DOHH2 (cell line): ENCODE measurements around the gene STUB1.

ENCODE experiments used
- H3F3A ChIP-seq: fragments of 200-600 bp; sonication (generic), shearing (Covaris generic); 2 replicates; pipeline ENCODE4 v1.6.0; 2016; ENCODE audit warnings: antibody characterized with exemption, mild to moderate bottlenecking; ENCODE audit not compliant: control insufficient read depth, insufficient read depth
- H3K27ac ChIP-seq: fragments of 200-600 bp; sonication (generic); 2 replicates; pipeline ENCODE4 v1.5.1; 2014; ENCODE audit warnings: low read depth, mild to moderate bottlenecking, low read length, moderate library complexity
- H3K27me3 ChIP-seq: fragments of 200-600 bp; sonication (generic); 2 replicates; pipeline ENCODE4 v1.6.1; 2014; ENCODE audit warnings: mild to moderate bottlenecking, low read length, mixed read lengths; ENCODE audit not compliant: control insufficient read depth
- H3K36me3 ChIP-seq: fragments of 200-600 bp; sonication (generic); 2 replicates; pipeline ENCODE4 v1.6.1; 2014; ENCODE audit warnings: mild to moderate bottlenecking, low read length, moderate library complexity, mixed read lengths; ENCODE audit not compliant: control insufficient read depth
- H3K4me1 ChIP-seq: fragments of 200-600 bp; sonication (generic); 2 replicates; pipeline ENCODE4 v1.6.1; 2014; ENCODE audit warnings: mild to moderate bottlenecking, low read length, mixed read lengths; ENCODE audit not compliant: control insufficient read depth
- H3K4me2 ChIP-seq: fragments of 200-600 bp; sonication (generic); 2 replicates; pipeline ENCODE4 v1.6.0; 2014; ENCODE audit warnings: mild to moderate bottlenecking, low read length, moderate library complexity
- H3K4me3 ChIP-seq: fragments of 200-600 bp; sonication (generic); 2 replicates; pipeline ENCODE4 v1.5.1; 2014; ENCODE audit warnings: mild to moderate bottlenecking, low read length, mixed read lengths
- H3K79me2 ChIP-seq: fragments of 200-600 bp; sonication (generic); 2 replicates; pipeline ENCODE4 v1.6.1; 2014; ENCODE audit warnings: mild to moderate bottlenecking, low read length, mixed read lengths; ENCODE audit not compliant: control insufficient read depth
- H3K9me2 ChIP-seq: fragments of 200-600 bp; sonication (generic); replicated peaks from 2 replicates; pipeline ENCODE4 v1.6.1; 2014; ENCODE audit warnings: mild to moderate bottlenecking, low read length, mixed read lengths; ENCODE audit not compliant: control insufficient read depth
- H3K9me3 ChIP-seq: fragments of 200-600 bp; sonication (generic); 2 replicates; pipeline ENCODE4 v1.6.1; 2014; ENCODE audit warnings: antibody characterized with exemption, low read length, mixed read lengths; ENCODE audit not compliant: control insufficient read depth, insufficient read depth
- H4K20me1 ChIP-seq: fragments of 200-600 bp; sonication (generic); 2 replicates; pipeline ENCODE4 v1.6.0; 2014; ENCODE audit warnings: low read depth, mild to moderate bottlenecking, antibody characterized with exemption, low read length, moderate library complexity; ENCODE audit not compliant: control insufficient read depth, insufficient read depth
- EZH2phosphoT487 ChIP-seq: fragments of 200-600 bp; sonication (generic); IDR thresholded peaks from 2 replicates; pipeline ENCODE4 v1.6.1; 2017; ENCODE audit warnings: borderline replicate concordance, mild to moderate bottlenecking, antibody characterized with exemption, low read length, moderate library complexity, mixed read lengths
- TF ChIP-seq, protein P1 (sequence below): fragments of 200-600 bp; sonication (generic); IDR thresholded peaks from one replicate; pipeline ENCODE4 v1.5.1; 2014; ENCODE audit warnings: antibody characterized with exemption, mild to moderate bottlenecking, low read depth, low read length; ENCODE audit not compliant: poor library complexity, severe bottlenecking

STUB1 gene

DNA sequence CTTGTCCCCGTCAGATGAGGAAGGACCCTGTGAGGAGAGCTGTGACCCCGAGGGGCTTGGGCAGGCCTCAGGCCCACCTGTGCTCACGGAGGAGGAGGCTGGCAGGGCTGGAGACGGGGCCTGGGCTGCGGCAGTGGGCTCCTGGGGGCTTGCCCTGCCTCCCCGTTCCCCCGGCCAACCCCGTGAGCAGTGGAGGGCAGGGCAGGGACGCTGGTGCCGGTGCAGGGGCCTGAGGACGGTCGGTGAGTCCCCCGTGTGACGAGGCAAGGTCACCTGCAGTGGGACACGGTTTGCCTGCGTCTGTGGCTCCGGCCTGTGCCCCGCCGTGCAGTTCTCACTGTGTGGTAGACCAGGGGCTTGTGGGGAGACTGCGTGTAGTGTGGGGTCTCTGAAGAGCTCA lies 20.6 kb upstream of the STUB1 start:
- Histone ChIP-seq H3K27me3 (no peaks in the 10 kb centered on the region), H3K9me3 (no peaks in the 10 kb centered on the region), H3K79me2 (no peaks in the 10 kb centered on the region), H4K20me1 (no peaks in the 10 kb centered on the region), H3K27ac (no peak overlapping the region), H3K4me1 (peaks cover 12% of the 10 kb centered on the region), H3K4me2 (no peak overlapping the region), H3F3A (no peaks in the 10 kb centered on the region), H3K36me3 (peaks cover 72% of the 10 kb centered on the region), H3K4me3 (no peak overlapping the region), H3K9me2 (no peaks in the 10 kb centered on the region)
- TF ChIP-seq, protein P1, sequence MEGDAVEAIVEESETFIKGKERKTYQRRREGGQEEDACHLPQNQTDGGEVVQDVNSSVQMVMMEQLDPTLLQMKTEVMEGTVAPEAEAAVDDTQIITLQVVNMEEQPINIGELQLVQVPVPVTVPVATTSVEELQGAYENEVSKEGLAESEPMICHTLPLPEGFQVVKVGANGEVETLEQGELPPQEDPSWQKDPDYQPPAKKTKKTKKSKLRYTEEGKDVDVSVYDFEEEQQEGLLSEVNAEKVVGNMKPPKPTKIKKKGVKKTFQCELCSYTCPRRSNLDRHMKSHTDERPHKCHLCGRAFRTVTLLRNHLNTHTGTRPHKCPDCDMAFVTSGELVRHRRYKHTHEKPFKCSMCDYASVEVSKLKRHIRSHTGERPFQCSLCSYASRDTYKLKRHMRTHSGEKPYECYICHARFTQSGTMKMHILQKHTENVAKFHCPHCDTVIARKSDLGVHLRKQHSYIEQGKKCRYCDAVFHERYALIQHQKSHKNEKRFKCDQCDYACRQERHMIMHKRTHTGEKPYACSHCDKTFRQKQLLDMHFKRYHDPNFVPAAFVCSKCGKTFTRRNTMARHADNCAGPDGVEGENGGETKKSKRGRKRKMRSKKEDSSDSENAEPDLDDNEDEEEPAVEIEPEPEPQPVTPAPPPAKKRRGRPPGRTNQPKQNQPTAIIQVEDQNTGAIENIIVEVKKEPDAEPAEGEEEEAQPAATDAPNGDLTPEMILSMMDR = no peak

DNA sequence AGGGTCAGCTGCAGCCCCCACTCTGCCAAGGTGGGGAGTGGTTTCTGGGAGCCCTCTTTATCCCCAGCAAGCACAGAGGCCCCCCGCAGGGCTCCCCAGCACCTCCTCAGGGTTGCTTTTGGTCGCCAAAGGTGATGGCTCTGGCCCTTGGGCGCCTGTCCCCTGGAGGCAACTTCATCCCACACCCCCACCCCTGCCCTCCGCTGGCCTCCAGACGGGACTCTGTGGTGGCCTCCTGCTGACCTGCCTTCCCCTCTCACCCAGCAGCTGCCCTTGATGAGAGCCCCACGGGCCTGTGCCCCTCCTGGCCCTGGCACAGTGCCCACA lies 20.1 kb upstream of the STUB1 start:
- peaks cover 68% of the 10 kb centered on the region for H3K36me3 ChIP-seq
- H3K27ac ChIP-seq = no peak overlapping the region
- H4K20me1 ChIP-seq = no peaks in the 10 kb centered on the region
- no peaks in the 10 kb centered on the region for H3K9me3 ChIP-seq
- H3K4me2 ChIP-seq = peak overlapping the region; percentile 43; the same call in 1 of the 2 replicates
- TF ChIP-seq EZH2phosphoT487 = no peak
- TF ChIP-seq, protein P1 = no peak
- H3K4me3 ChIP-seq = no peak overlapping the region
- H3F3A ChIP-seq = no peaks in the 10 kb centered on the region
- no peaks in the 10 kb centered on the region for H3K9me2 ChIP-seq
- H3K79me2 ChIP-seq = no peaks in the 10 kb centered on the region
- no peaks in the 10 kb centered on the region for H3K27me3 ChIP-seq
- peaks cover 12% of the 10 kb centered on the region for H3K4me1 ChIP-seq

DNA sequence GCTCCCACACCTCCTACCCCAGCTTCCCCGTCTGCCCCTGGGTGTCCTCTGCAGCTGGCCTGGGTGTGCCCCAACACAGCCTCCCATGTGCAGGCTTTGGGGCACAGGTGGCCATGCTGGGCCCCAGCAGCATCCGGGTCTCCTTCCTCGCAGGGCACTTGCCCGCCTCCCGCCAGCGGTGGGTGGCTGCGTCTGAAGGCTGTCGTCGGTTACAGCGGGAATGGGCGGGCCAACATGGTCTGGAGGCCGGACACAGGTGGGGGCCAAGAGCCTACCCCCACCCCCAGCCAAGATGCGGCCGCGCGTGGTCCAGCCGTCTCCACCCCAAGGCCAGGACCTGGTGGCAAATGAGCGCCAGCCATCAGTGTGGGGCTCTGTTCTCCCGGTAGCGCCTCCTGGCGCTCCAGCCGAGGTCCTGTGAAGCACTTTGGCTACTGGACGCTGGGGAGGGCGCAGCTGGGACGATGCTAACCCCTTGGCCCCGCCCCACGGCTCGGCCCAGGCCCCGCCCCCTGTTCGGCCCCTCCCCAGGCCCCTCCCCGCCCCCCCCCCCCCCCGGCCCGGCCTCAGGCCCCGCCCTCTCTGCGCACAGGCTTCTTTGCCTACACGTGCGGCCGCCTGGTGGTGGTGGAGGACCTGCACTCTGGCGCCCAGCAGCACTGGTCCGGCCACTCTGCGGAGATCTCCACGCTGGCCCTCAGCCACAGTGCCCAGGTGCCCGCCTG lies 19.6 kb upstream of the STUB1 start:
- peak overlapping the region; percentile 30; the same call in 1 of the 2 replicates for H3K4me3 ChIP-seq

More for the DNA sequence above, 19.6 kb upstream of the STUB1 start:
- Histone ChIP-seq H3K9me2 (no peaks in the 10 kb centered on the region), H3K4me1 (peaks cover 12% of the 10 kb centered on the region), H3K27ac (no peak overlapping the region), H3F3A (no peaks in the 10 kb centered on the region), H3K79me2 (no peaks in the 10 kb centered on the region), H4K20me1 (no peaks in the 10 kb centered on the region), H3K27me3 (no peaks in the 10 kb centered on the region), H3K9me3 (no peaks in the 10 kb centered on the region), H3K4me2 (peak overlapping the region; percentile 43), H3K36me3 (peaks cover 64% of the 10 kb centered on the region)
- TF ChIP-seq, protein P1 = peak; percentile 33
- no peak for TF ChIP-seq EZH2phosphoT487
